ENCODE measurements around the gene ATF7IP2. TPM values are rescaled to one million over a fixed set of nuclear protein-coding genes. Genes with fewer than 3 reads are reported as not detected.

ATF7IP2 gene
- total and polyA plus RNA-seq, 2 donors (not counting 1 experiment from before 2014, with no cell fraction given): 0.89 to 1.2 TPM

DNA sequence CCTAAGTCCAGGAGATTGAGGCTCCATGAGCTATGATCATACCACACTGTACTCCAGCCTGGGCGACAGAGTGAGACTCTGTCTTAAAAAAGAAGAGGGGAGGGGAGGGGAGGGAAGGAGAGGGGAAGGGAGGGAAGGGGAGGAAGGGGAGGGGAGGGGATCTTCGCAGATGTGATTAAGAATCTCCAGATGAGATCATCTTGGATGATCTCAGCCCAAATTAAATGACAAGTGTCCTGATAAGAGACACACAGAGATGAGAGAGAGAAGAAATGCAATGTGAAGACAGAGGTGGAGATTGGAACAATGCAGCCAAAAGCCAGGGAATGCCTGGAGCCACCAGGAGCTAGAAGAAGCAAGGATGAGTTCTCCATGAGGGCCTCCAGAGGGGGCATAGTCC lies 124.4 kb downstream of the ATF7IP2 start:
- Histone ChIP-seq H4K20me1 (ENCODE audit: control insufficient read depth, extremely low read depth, insufficient read depth, low read length) (no peaks in the 10 kb centered on the region), H3K36me3 (ENCODE audit: control insufficient read depth, insufficient read depth, low read length) (no peaks in the 10 kb centered on the region), H3K4me1 (ENCODE audit: control insufficient read depth, extremely low read depth, insufficient read depth, low read length) (no peaks in the 10 kb centered on the region), H3K27ac (ENCODE audit: insufficient read depth, low read length) (no peak overlapping the region), H3K4me2 (ENCODE audit: extremely low read depth, insufficient read depth, low read length) (no peak overlapping the region), H3K27me3 (ENCODE audit: control insufficient read depth, insufficient read depth, low read length) (no peaks in the 10 kb centered on the region), H2AFZ (ENCODE audit: low read length) (no peak overlapping the region), H3K79me2 (ENCODE audit: control insufficient read depth, insufficient read depth, low read length) (no peaks in the 10 kb centered on the region), H3K4me3 (replicated peaks in 1 of 4; ENCODE audit: control extremely low read depth in 1 of 4, insufficient read depth in 1 of 4, low read depth in 3 of 4, low read length in 4 of 4) (no peak overlapping the region), H3K9ac (ENCODE audit: insufficient read depth, low read length) (no peak overlapping the region), H3K9me3 (ENCODE audit: control insufficient read depth, insufficient read depth, low read depth, low read length) (no peaks in the 10 kb centered on the region)
- TF ChIP-seq EZH2 (IDR thresholded peaks at IDR 0.05; ENCODE audit: low read length, missing control alignments): no peak
- TF ChIP-seq, protein P1, sequence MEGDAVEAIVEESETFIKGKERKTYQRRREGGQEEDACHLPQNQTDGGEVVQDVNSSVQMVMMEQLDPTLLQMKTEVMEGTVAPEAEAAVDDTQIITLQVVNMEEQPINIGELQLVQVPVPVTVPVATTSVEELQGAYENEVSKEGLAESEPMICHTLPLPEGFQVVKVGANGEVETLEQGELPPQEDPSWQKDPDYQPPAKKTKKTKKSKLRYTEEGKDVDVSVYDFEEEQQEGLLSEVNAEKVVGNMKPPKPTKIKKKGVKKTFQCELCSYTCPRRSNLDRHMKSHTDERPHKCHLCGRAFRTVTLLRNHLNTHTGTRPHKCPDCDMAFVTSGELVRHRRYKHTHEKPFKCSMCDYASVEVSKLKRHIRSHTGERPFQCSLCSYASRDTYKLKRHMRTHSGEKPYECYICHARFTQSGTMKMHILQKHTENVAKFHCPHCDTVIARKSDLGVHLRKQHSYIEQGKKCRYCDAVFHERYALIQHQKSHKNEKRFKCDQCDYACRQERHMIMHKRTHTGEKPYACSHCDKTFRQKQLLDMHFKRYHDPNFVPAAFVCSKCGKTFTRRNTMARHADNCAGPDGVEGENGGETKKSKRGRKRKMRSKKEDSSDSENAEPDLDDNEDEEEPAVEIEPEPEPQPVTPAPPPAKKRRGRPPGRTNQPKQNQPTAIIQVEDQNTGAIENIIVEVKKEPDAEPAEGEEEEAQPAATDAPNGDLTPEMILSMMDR (conservative IDR thresholded peaks at IDR 0.05 in 1 of 2, IDR thresholded peaks at IDR 0.05 in 1 of 2; ENCODE audit: low read depth in 1 of 2, low read length in 2 of 2): no peak
- no peak for DNase-seq (ENCODE audit: low read depth in 2 of 2)

DNA sequence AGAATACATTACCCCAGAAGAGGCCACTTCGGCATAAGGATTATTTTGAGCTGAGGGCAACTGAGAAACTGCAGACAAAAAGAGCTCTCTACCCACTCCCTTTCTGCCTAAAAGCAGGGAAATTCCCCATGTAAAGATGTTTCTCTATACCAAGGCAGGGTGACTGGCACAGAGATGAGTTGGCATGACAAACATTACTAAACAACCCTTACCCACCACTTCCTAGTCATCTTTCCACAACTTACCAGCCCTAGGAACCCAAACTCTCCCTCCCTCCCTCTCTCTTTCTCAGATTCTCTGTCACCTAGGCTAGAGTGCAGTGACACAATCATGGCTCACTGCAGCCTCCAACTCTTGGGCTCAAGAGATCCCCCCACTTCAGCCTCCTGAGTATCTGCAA lies 126.0 kb downstream of the ATF7IP2 start:
- no peak for TF ChIP-seq EZH2 (IDR thresholded peaks at IDR 0.05; ENCODE audit: low read length, missing control alignments)
- TF ChIP-seq, protein P1 (conservative IDR thresholded peaks at IDR 0.05 in 1 of 2, IDR thresholded peaks at IDR 0.05 in 1 of 2; ENCODE audit: low read depth in 1 of 2, low read length in 2 of 2): no peak
- no peak overlapping the region for H3K27ac ChIP-seq (ENCODE audit: insufficient read depth, low read length)
- H3K27me3 ChIP-seq (ENCODE audit: control insufficient read depth, insufficient read depth, low read length): no peaks in the 10 kb centered on the region
- H3K4me2 ChIP-seq (ENCODE audit: extremely low read depth, insufficient read depth, low read length): no peak overlapping the region
- no peaks in the 10 kb centered on the region for H3K4me1 ChIP-seq (ENCODE audit: control insufficient read depth, extremely low read depth, insufficient read depth, low read length)
- H3K79me2 ChIP-seq (ENCODE audit: control insufficient read depth, insufficient read depth, low read length): no peaks in the 10 kb centered on the region
- H2AFZ ChIP-seq (ENCODE audit: low read length): no peak overlapping the region
- DNase-seq (ENCODE audit: low read depth in 2 of 2): no peak
- no peak overlapping the region for H3K9ac ChIP-seq (ENCODE audit: insufficient read depth, low read length)
- no peaks in the 10 kb centered on the region for H3K9me3 ChIP-seq (ENCODE audit: control insufficient read depth, insufficient read depth, low read depth, low read length)
- H3K4me3 ChIP-seq (replicated peaks in 1 of 4; ENCODE audit: control extremely low read depth in 1 of 4, insufficient read depth in 1 of 4, low read depth in 3 of 4, low read length in 4 of 4): no peak overlapping the region
- H4K20me1 ChIP-seq (ENCODE audit: control insufficient read depth, extremely low read depth, insufficient read depth, low read length): no peaks in the 10 kb centered on the region
- no peaks in the 10 kb centered on the region for H3K36me3 ChIP-seq (ENCODE audit: control insufficient read depth, insufficient read depth, low read length)

DNA sequence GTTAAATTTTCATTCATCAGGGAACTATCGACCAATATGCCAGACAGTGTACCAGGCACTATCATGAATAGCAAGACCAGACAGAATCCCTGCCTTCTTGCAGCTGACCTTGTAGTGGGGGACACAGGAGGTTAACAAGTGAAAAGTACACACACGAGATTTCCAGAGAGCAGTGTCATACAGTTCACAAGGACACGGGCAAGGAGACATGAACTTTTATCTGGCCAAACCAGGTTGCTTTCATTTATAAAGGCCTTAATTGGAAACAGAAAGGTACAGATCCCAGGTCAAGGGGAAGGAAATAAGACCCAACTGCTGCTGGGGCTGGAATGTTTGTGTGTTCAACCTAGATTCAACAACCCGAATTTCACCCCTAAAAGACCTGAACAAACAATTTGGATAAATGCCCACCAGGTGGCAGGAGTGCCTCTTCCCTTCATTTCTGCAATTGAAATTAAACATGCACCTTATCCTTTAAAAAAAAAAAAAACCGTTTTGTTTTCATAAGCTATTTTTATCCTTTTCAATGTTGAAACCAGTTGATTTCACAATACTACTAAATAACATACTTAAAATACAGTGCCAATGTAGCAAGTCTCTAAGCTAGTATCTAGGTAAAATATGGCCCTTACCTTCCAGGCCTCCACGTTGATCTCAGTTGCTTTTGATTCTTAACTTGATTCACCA lies 128.7 kb downstream of the ATF7IP2 start:
- no peaks in the 10 kb centered on the region for H3K36me3 ChIP-seq (ENCODE audit: control insufficient read depth, insufficient read depth, low read length)
- H3K79me2 ChIP-seq (ENCODE audit: control insufficient read depth, insufficient read depth, low read length): no peaks in the 10 kb centered on the region
- no peak overlapping the region for H3K4me3 ChIP-seq (replicated peaks in 1 of 4; ENCODE audit: control extremely low read depth in 1 of 4, insufficient read depth in 1 of 4, low read depth in 3 of 4, low read length in 4 of 4)
- no peak for TF ChIP-seq EZH2 (IDR thresholded peaks at IDR 0.05; ENCODE audit: low read length, missing control alignments)
- TF ChIP-seq, protein P1 (conservative IDR thresholded peaks at IDR 0.05 in 1 of 2, IDR thresholded peaks at IDR 0.05 in 1 of 2; ENCODE audit: low read depth in 1 of 2, low read length in 2 of 2): peak; percentile 31 to 47
- H3K27me3 ChIP-seq (ENCODE audit: control insufficient read depth, insufficient read depth, low read length): no peaks in the 10 kb centered on the region
- no peaks in the 10 kb centered on the region for H4K20me1 ChIP-seq (ENCODE audit: control insufficient read depth, extremely low read depth, insufficient read depth, low read length)
- H3K4me2 ChIP-seq (ENCODE audit: extremely low read depth, insufficient read depth, low read length): no peak overlapping the region
- no peaks in the 10 kb centered on the region for H3K9me3 ChIP-seq (ENCODE audit: control insufficient read depth, insufficient read depth, low read depth, low read length)
- no peak overlapping the region for H3K9ac ChIP-seq (ENCODE audit: insufficient read depth, low read length)
- peak; percentile 47 to 85 for DNase-seq (ENCODE audit: low read depth in 2 of 2)
- no peaks in the 10 kb centered on the region for H3K4me1 ChIP-seq (ENCODE audit: control insufficient read depth, extremely low read depth, insufficient read depth, low read length)
- no peak overlapping the region for H3K27ac ChIP-seq (ENCODE audit: insufficient read depth, low read length)
- H2AFZ ChIP-seq (ENCODE audit: low read length): no peak overlapping the region
